ENCODE measurements around the gene IPO4.

Gene IPO4

GRCh38 chr14:24194873-24195185 lies 6.2 kb upstream of the IPO4 start:
- no peak for TF ChIP-seq POLR2AphosphoS5 (IDR thresholded peaks at IDR 0.05; ENCODE audit: low read depth, low read length)
- no peak for TF ChIP-seq FOXP2 (optimal IDR thresholded peaks at IDR 0.05; ENCODE audit: borderline replicate concordance, extremely low read depth, extremely low read length, insufficient read depth)
- no peak for TF ChIP-seq REST (IDR thresholded peaks at IDR 0.05; ENCODE audit: insufficient read depth in 1 of 2, low read depth in 2 of 2, low read length in 2 of 2)

- TF ChIP-seq FOXP2 (optimal IDR thresholded peaks at IDR 0.05; ENCODE audit: borderline replicate concordance, extremely low read depth, extremely low read length, insufficient read depth) (no peak), SIN3A (IDR thresholded peaks at IDR 0.05; ENCODE audit: borderline replicate concordance, insufficient read depth, low read length) (no peak), TAF1 (IDR thresholded peaks at IDR 0.05; ENCODE audit: borderline replicate concordance, insufficient read depth, low read length) (no peak), POLR2AphosphoS5 (IDR thresholded peaks at IDR 0.05; ENCODE audit: low read depth, low read length) (no peak), REST (IDR thresholded peaks at IDR 0.05; ENCODE audit: insufficient read depth in 1 of 2, low read depth in 2 of 2, low read length in 2 of 2) (no peak)
Observed at GRCh38 chr14:24194186-24194872, 5.7 kb upstream of the IPO4 start.

- TF ChIP-seq POLR2AphosphoS5 (IDR thresholded peaks at IDR 0.05; ENCODE audit: low read depth, low read length) (no peak), SIN3A (IDR thresholded peaks at IDR 0.05; ENCODE audit: borderline replicate concordance, insufficient read depth, low read length) (no peak), TAF1 (IDR thresholded peaks at IDR 0.05; ENCODE audit: borderline replicate concordance, insufficient read depth, low read length) (no peak), REST (IDR thresholded peaks at IDR 0.05; ENCODE audit: insufficient read depth in 1 of 2, low read depth in 2 of 2, low read length in 2 of 2) (no peak), FOXP2 (optimal IDR thresholded peaks at IDR 0.05; ENCODE audit: borderline replicate concordance, extremely low read depth, extremely low read length, insufficient read depth) (no peak)
Observed at GRCh38 chr14:24192933-24193332, 4.3 kb upstream of the IPO4 start.

- TF ChIP-seq SIN3A (IDR thresholded peaks at IDR 0.05; ENCODE audit: borderline replicate concordance, insufficient read depth, low read length), result no peak
- no peak for TF ChIP-seq REST (IDR thresholded peaks at IDR 0.05; ENCODE audit: insufficient read depth in 1 of 2, low read depth in 2 of 2, low read length in 2 of 2)
- TF ChIP-seq TAF1 (IDR thresholded peaks at IDR 0.05; ENCODE audit: borderline replicate concordance, insufficient read depth, low read length), result no peak
- TF ChIP-seq POLR2AphosphoS5 (IDR thresholded peaks at IDR 0.05; ENCODE audit: low read depth, low read length), result no peak
- no peak for TF ChIP-seq FOXP2 (optimal IDR thresholded peaks at IDR 0.05; ENCODE audit: borderline replicate concordance, extremely low read depth, extremely low read length, insufficient read depth)
Observed at GRCh38 chr14:24190416-24190815, 1.8 kb upstream of the IPO4 start.

- no peak for TF ChIP-seq POLR2AphosphoS5 (IDR thresholded peaks at IDR 0.05; ENCODE audit: low read depth, low read length)
- no peak for TF ChIP-seq REST (IDR thresholded peaks at IDR 0.05; ENCODE audit: insufficient read depth in 1 of 2, low read depth in 2 of 2, low read length in 2 of 2)
- TF ChIP-seq FOXP2 (optimal IDR thresholded peaks at IDR 0.05; ENCODE audit: borderline replicate concordance, extremely low read depth, extremely low read length, insufficient read depth), result no peak
- TF ChIP-seq TAF1 (IDR thresholded peaks at IDR 0.05; ENCODE audit: borderline replicate concordance, insufficient read depth, low read length), result no peak
- no peak for TF ChIP-seq SIN3A (IDR thresholded peaks at IDR 0.05; ENCODE audit: borderline replicate concordance, insufficient read depth, low read length)
Observed at GRCh38 chr14:24189460-24189859, 844 bp upstream of the IPO4 start.

Data from PFSK-1 (cell line).